Measurements from ENCODE around the gene TMTC2. TPM values are rescaled to one million over a fixed set of nuclear protein-coding genes. Genes with fewer than 3 reads are reported as not detected.

Gene TMTC2
- total RNA-seq, 4 donors from 2014 or later: 6.5 to 11.3 (median 8.9) TPM

GRCh38 chr12:83106873-83107272 is 420.2 kb downstream of the TMTC2 start:
- TF ChIP-seq CTCF (IDR thresholded peaks at IDR 0.05; ENCODE audit: low read depth): no peak

- TF ChIP-seq CTCF (IDR thresholded peaks at IDR 0.05; ENCODE audit: low read depth): no peak
These were observed 423.7 kb downstream of the TMTC2 start for GRCh38 chr12:83110424-83110823.

- TF ChIP-seq CTCF (IDR thresholded peaks at IDR 0.05; ENCODE audit: low read depth): no peak
These were observed 427.2 kb downstream of the TMTC2 start for GRCh38 chr12:83113945-83114344.

GRCh38 chr12:83114966-83115365 is 428.3 kb downstream of the TMTC2 start:
- no peak for TF ChIP-seq CTCF (IDR thresholded peaks at IDR 0.05; ENCODE audit: low read depth)

- TF ChIP-seq CTCF (IDR thresholded peaks at IDR 0.05; ENCODE audit: low read depth): no peak
These were observed 435.4 kb downstream of the TMTC2 start for GRCh38 chr12:83121897-83122622.

- TF ChIP-seq CTCF (IDR thresholded peaks at IDR 0.05; ENCODE audit: low read depth): no peak
These were observed 435.9 kb downstream of the TMTC2 start for GRCh38 chr12:83122623-83122934.

- TF ChIP-seq CTCF (IDR thresholded peaks at IDR 0.05; ENCODE audit: low read depth): no peak
These were observed 436.3 kb downstream of the TMTC2 start for GRCh38 chr12:83123039-83123438.

All from subcutaneous adipose tissue (tissue), 4 donors.